Smooth muscle cell (in vitro differentiated cells): Measurements from ENCODE around the gene YBX1. TPM values are rescaled to one million over a fixed set of nuclear protein-coding genes. Genes with fewer than 3 reads are reported as not detected.

Source experiments
- DNase-seq: peaks from one replicate; lab custom pipeline; 2025; ENCODE audit not compliant: unreplicated experiment; lab: John Stamatoyannopoulos, UW
- H2AFZ ChIP-seq: fragments of 200-600 bp; sonication (generic); 2 replicates; pipeline ENCODE4 v1.6.0; 2016; ENCODE audit warnings: antibody characterized with exemption, low read depth, mild to moderate bottlenecking
- H3F3A ChIP-seq: fragments of 200-600 bp; sonication (generic); 2 replicates; pipeline ENCODE4 v1.6.0; 2017; ENCODE audit warnings: antibody characterized with exemption, low read depth
- H3K27ac ChIP-seq: fragments of 200-600 bp; sonication (generic); 2 replicates; pipeline ENCODE4 v1.5.1; 2016; ENCODE audit warnings: low read depth, mild to moderate bottlenecking
- H3K27me3 ChIP-seq: fragments of 200-600 bp; sonication (generic); 2 replicates; pipeline ENCODE4 v1.6.1; 2016; ENCODE audit warnings: low read depth, mild to moderate bottlenecking
- H3K36me3 ChIP-seq: fragments of 200-600 bp; sonication (generic); 2 replicates; pipeline ENCODE4 v1.5.1; 2016; ENCODE audit warnings: low read depth
- H3K4me1 ChIP-seq: fragments of 200-600 bp; sonication (generic); 2 replicates; pipeline ENCODE4 v1.5.1; 2016; ENCODE audit warnings: low read depth
- H3K4me2 ChIP-seq: fragments of 200-600 bp; sonication (generic); 2 replicates; pipeline ENCODE4 v1.6.0; 2016; ENCODE audit warnings: mild to moderate bottlenecking
- H3K4me3 ChIP-seq: fragments of 200-600 bp; sonication (generic); 2 replicates; pipeline ENCODE4 v1.5.1; 2016; ENCODE audit warnings: mild to moderate bottlenecking
- H3K79me2 ChIP-seq: fragments of 200-600 bp; sonication (generic); 2 replicates; pipeline ENCODE4 v1.6.0; 2016; ENCODE audit warnings: low read depth, mild to moderate bottlenecking
- H3K9ac ChIP-seq: fragments of 200-600 bp; sonication (generic); 2 replicates; pipeline ENCODE4 v1.6.0; 2016; ENCODE audit warnings: low read depth
- H3K9me3 ChIP-seq: fragments of 200-600 bp; sonication (generic); replicated peaks from 2 replicates; pipeline ENCODE4 v1.5.1; 2016; ENCODE audit warnings: low read depth
- H4K20me1 ChIP-seq: fragments of 200-600 bp; sonication (generic); 2 replicates; pipeline ENCODE4 v1.6.0; 2016; ENCODE audit warnings: low read depth
- WGBS: methylation state at CpG from one replicate; pipeline ENCODE4 v1.1.7; 2016; ENCODE audit warnings: low lambda C conversion rate; 5-methylcytosine and 5-hydroxymethylcytosine counted together
- polyA plus RNA-seq: library from polyadenylated mRNA; unstranded; fragments of >200 nt; fragmentation: Nextera tagmentation; extraction: Ambion mirVana; gene quantifications from 2 replicates; pipeline ENCODE4 v1.2.1, GENCODE V29; 2016
- total RNA-seq: library from RNA; depleted of rRNA; stranded (reverse); fragments of >200 nt; gene quantifications from 2 replicates; pipeline ENCODE4 v1.2.3, GENCODE V29; 2014
- TF ChIP-seq, protein P1 (sequence below): fragments of 200-600 bp; sonication (generic); IDR thresholded peaks from 2 replicates; pipeline ENCODE4 v1.5.1; 2017; ENCODE audit warnings: borderline replicate concordance, mild to moderate bottlenecking, antibody characterized with exemption; ENCODE audit not compliant: insufficient read depth, poor library complexity, severe bottlenecking

Gene YBX1
- total and polyA plus RNA-seq, 2 experiments from 2014 or later, result 284 to 587 TPM

DNA sequence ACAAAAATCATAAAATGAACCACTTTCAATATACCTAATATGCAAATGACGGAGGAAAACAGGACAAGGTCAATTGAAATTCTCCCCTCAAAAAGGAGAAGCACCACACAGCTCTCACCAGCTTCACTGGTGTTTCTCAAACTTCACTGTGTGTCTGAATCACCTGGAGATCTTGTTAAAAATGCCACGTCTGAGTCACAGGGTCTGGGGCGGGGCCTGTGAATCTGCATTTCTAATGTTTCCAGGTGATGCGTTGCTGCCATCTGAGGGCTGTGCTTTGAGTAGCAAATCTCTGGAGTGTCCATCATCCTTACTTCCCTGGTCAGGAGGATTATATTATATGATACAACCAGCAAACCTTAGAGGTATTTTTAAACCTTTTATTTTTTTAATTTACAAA is 48.8 kb downstream of the YBX1 start:
- 65% methylated on average over 4 of the region's 4 CpGs for WGBS

DNA sequence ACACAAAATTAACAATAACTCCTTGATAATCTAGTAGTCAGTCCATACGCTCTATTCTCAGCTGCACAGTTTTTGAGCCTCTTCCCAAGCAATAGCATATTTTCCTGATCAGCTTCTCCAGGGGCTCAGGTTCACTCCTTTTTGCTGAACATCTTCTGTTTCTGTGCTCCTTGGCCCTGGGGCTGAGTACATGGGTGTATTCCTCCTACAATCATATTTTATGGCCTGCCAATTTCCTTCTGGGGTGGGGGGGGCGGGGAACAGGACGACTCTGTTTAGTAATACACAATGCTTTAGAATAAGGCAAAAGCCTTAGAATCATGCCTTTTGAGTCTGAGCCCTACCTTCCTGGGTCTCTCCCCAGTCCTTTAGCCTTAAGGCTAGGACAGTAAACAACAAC is 49.4 kb downstream of the YBX1 start:
- Histone ChIP-seq H3F3A (no peaks in the 10 kb centered on the region), H3K4me3 (no peak overlapping the region), H4K20me1 (no peaks in the 10 kb centered on the region), H3K79me2 (no peaks in the 10 kb centered on the region), H3K36me3 (no peaks in the 10 kb centered on the region), H3K4me2 (no peak overlapping the region), H3K4me1 (no peaks in the 10 kb centered on the region), H3K27ac (no peak overlapping the region), H3K9ac (no peak overlapping the region), H2AFZ (no peak overlapping the region), H3K9me3 (no peaks in the 10 kb centered on the region), H3K27me3 (no peaks in the 10 kb centered on the region)
- 66% methylated on average over 3 of the region's 3 CpGs for WGBS
- DNase-seq, result no peak
- TF ChIP-seq, protein P1, sequence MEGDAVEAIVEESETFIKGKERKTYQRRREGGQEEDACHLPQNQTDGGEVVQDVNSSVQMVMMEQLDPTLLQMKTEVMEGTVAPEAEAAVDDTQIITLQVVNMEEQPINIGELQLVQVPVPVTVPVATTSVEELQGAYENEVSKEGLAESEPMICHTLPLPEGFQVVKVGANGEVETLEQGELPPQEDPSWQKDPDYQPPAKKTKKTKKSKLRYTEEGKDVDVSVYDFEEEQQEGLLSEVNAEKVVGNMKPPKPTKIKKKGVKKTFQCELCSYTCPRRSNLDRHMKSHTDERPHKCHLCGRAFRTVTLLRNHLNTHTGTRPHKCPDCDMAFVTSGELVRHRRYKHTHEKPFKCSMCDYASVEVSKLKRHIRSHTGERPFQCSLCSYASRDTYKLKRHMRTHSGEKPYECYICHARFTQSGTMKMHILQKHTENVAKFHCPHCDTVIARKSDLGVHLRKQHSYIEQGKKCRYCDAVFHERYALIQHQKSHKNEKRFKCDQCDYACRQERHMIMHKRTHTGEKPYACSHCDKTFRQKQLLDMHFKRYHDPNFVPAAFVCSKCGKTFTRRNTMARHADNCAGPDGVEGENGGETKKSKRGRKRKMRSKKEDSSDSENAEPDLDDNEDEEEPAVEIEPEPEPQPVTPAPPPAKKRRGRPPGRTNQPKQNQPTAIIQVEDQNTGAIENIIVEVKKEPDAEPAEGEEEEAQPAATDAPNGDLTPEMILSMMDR, result no peak

More for the DNA sequence above, 48.8 kb downstream of the YBX1 start:
- no peaks in the 10 kb centered on the region for H4K20me1 ChIP-seq
- H3K9me3 ChIP-seq, result no peaks in the 10 kb centered on the region
- H3K9ac ChIP-seq, result no peak overlapping the region
- H3K4me2 ChIP-seq, result no peak overlapping the region
- H3K4me1 ChIP-seq, result no peaks in the 10 kb centered on the region
- no peaks in the 10 kb centered on the region for H3K27me3 ChIP-seq
- no peaks in the 10 kb centered on the region for H3K36me3 ChIP-seq
- DNase-seq, result no peak
- no peak overlapping the region for H3K4me3 ChIP-seq
- H3K27ac ChIP-seq, result no peak overlapping the region
- H3F3A ChIP-seq, result no peaks in the 10 kb centered on the region
- TF ChIP-seq, protein P1, result no peak
- H3K79me2 ChIP-seq, result no peaks in the 10 kb centered on the region
- H2AFZ ChIP-seq, result no peak overlapping the region

DNA sequence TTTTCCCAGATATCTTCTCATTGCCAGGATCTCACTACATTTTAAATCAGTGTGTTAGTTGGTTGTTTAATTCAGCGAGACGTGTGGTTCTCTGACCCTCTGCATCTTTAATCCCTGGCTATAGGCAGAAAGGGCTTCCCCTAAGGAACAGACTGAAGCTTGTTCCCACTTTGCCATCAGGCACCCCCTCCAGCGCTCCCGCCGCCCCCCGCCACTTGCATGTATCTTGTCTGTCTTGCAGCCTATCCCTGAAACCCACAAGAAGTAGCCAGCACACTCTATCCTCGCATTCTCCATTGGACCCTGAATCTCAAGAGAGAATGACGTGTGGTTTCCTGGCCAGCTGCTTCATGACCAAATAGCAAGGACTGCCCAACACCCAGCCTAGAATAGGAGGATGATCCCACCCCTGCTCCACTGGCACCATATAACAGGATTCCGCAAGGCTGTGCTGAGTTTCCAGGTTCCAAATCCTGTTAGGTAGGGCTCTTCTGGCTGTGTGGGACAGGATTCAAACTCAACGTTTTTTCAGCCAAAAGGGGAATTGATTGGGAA is 50.0 kb downstream of the YBX1 start:
- TF ChIP-seq, protein P1, result no peak
- DNase-seq, result no peak
- Histone ChIP-seq H3K4me3 (no peak overlapping the region), H3K4me1 (no peaks in the 10 kb centered on the region), H3K27ac (no peak overlapping the region), H2AFZ (no peak overlapping the region), H3K27me3 (no peaks in the 10 kb centered on the region), H3K79me2 (no peaks in the 10 kb centered on the region), H3K9me3 (no peaks in the 10 kb centered on the region), H3F3A (no peaks in the 10 kb centered on the region), H3K9ac (no peak overlapping the region), H3K36me3 (no peaks in the 10 kb centered on the region), H4K20me1 (no peaks in the 10 kb centered on the region), H3K4me2 (no peak overlapping the region)
- WGBS, result 86% methylated on average over 10 of the region's 10 CpGs

DNA sequence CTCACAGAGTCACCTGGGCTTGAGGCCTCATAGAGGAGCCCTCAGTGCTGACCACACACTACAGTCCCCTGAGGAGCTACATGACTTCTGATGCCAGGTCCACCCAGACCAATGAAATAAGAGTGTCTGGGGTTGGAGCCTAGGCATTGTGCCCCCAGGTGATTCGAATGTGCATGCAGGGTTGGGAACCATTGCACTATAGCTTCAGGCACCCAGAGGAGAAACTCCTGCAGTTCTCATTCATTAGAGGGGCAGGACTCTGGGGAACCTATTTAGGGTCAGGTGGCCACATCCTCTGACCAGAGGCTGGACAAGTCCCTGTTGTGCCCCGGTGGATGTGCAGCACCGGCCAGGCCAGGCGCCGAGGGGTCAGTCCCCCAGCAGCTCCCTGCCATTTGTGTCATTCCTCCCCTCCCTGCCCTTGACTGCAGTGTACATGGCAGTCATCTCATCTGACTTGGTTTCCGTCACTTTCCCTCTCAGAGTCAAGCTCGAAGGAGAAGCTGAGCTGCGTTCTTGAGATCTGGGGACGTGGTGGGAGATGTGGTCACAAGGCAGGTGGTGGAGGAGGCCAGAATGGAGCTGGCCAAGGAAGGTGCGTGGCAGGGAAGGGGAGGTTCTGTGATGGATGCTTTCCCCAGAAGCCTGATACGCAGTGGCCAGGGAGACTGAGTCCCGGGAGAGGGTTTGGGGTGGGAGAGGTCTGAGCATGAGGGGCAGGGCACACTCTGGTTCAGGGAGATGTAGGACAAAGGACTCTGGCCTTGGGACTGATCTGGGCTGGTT is 51.4 kb downstream of the YBX1 start:
- Histone ChIP-seq H4K20me1 (no peaks in the 10 kb centered on the region), H3K36me3 (no peaks in the 10 kb centered on the region), H3K4me2 (no peak overlapping the region)

More for the DNA sequence above, 51.4 kb downstream of the YBX1 start:
- Histone ChIP-seq H3K79me2 (no peaks in the 10 kb centered on the region), H3F3A (no peaks in the 10 kb centered on the region), H2AFZ (no peak overlapping the region), H3K4me3 (no peak overlapping the region), H3K27ac (no peak overlapping the region), H3K9ac (no peak overlapping the region), H3K27me3 (no peaks in the 10 kb centered on the region), H3K9me3 (no peaks in the 10 kb centered on the region), H3K4me1 (no peaks in the 10 kb centered on the region)
- TF ChIP-seq, protein P1, result no peak
- WGBS, result 95% methylated on average over 12 of the region's 12 CpGs
- no peak for DNase-seq
